K562 (cell line): Measurements from ENCODE around the gene FASTK. TPM values are rescaled to one million over a fixed set of nuclear protein-coding genes. Genes with fewer than 3 reads are reported as not detected.

Source experiments
- BACH1 ChIP-seq: fragments of 200-800 bp; sonication (Bioruptor generic); IDR thresholded peaks from 2 replicates; pipeline ENCODE4 v1.6.1; 2016; ENCODE audit warnings: missing genetic modification characterization, missing compliant biosample characterization
- EZH2 ChIP-seq: IDR thresholded peaks from 2 replicates; pipeline ENCODE4 v1.6.1; 2012; ENCODE audit warnings: low read depth, mild to moderate bottlenecking, inconsistent platforms, low read length, borderline replicate concordance
- HMG20B ChIP-seq: fragments of 250-450 bp; sonication (Bioruptor Pico); IDR thresholded peaks from 2 replicates; pipeline ENCODE4 v1.5.0; 2021; ENCODE audit warnings: mild to moderate bottlenecking
- KLF10 ChIP-seq: fragments of 250-450 bp; sonication (Bioruptor Pico); IDR thresholded peaks from 2 replicates; pipeline ENCODE4 v1.6.1; 2021; ENCODE audit warnings: matching md5 sums
- MAFK ChIP-seq: IDR thresholded peaks from 2 replicates; pipeline ENCODE4 v1.6.1; 2011; ENCODE audit warnings: low read length, improper control_type of control experiment
- PCBP2 ChIP-seq: fragments of 200-400 bp; formaldehyde crosslinking; IDR thresholded peaks from 2 replicates; pipeline ENCODE4 v1.6.1; 2018; ENCODE audit warnings: low read length, low read depth, mild to moderate bottlenecking, moderate library complexity; ENCODE audit not compliant: poor library complexity, severe bottlenecking
- SP1 ChIP-seq: sonication (generic); formaldehyde crosslinking; IDR thresholded peaks from 2 replicates; pipeline ENCODE4 v1.8.1; 2022; ENCODE audit warnings: mild to moderate bottlenecking, missing genetic modification reagents
- ZFPM2 ChIP-seq: fragments of 250-450 bp; sonication (Bioruptor Pico); IDR thresholded peaks from 2 replicates; pipeline ENCODE4 v1.5.1; 2022; ENCODE audit warnings: mild to moderate bottlenecking
- ZNF311 ChIP-seq: fragments of 250-450 bp; sonication (Bioruptor Pico); IDR thresholded peaks from 2 replicates; pipeline ENCODE4 v1.4.0; 2020; ENCODE audit warnings: mild to moderate bottlenecking, moderate library complexity
- ZNF75A ChIP-seq: fragments of 450-650 bp; formaldehyde crosslinking; IDR thresholded peaks from 2 replicates; pipeline ENCODE4 v1.4.0; 2020; ENCODE audit warnings: mild to moderate bottlenecking
- polyA plus RNA-seq, 8 experiments: library from polyadenylated mRNA; depleted of rRNA in 4 of 8; stranded (reverse) in 5 of 8; unstranded in 3 of 8; fragments of >200 nt; fragmentation: Nextera tagmentation in 2 of 8; fragmentation: Illumina TruSeq in 1 of 8; extraction: Ambion mirVana in 2 of 8; extraction: Trizol in 1 of 8; gene quantifications; 2 replicates each; pipeline versions ENCODE4 v1.2.1 to v1.2.3, GENCODE V29; 2011 to 2014; ENCODE audit warnings: inconsistent platforms in 1 of 8, missing spikeins in 1 of 8
- total RNA-seq, 7 experiments: library from RNA; depleted of rRNA in 6 of 7; stranded (reverse); fragments of >200 nt in 6 of 7; fragmentation: Illumina TruSeq in 2 of 7; extraction: Trizol in 2 of 7; gene quantifications; 2 replicates each; pipeline versions ENCODE4 v1.2.1 to v1.2.3, GENCODE V29; 2011 to 2021; ENCODE audit warnings: low replicate concordance in 1 of 7
- TF ChIP-seq, protein P1 (sequence below): fragments of 200-600 bp; sonication (generic); IDR thresholded peaks from one replicate; pipeline ENCODE4 v1.6.1; 2012; ENCODE audit warnings: mild to moderate bottlenecking, low read depth, low read length, inconsistent platforms
- TF ChIP-seq, protein P2 (sequence below): fragments of 450-650 bp; IDR thresholded peaks from 2 replicates; pipeline ENCODE4 v1.6.1; 2016; ENCODE audit warnings: mild to moderate bottlenecking
- TF ChIP-seq, protein P3 (sequence below): sonication (generic); IDR thresholded peaks from 2 replicates; pipeline ENCODE4 v1.6.1; 2016

FASTK gene
- total and polyA plus RNA-seq, 9 of the 15 experiments (the other 6 are each of a cell fraction or from before 2014, with no cell fraction given), result 0.51 to 150 (median 48.2) TPM

DNA sequence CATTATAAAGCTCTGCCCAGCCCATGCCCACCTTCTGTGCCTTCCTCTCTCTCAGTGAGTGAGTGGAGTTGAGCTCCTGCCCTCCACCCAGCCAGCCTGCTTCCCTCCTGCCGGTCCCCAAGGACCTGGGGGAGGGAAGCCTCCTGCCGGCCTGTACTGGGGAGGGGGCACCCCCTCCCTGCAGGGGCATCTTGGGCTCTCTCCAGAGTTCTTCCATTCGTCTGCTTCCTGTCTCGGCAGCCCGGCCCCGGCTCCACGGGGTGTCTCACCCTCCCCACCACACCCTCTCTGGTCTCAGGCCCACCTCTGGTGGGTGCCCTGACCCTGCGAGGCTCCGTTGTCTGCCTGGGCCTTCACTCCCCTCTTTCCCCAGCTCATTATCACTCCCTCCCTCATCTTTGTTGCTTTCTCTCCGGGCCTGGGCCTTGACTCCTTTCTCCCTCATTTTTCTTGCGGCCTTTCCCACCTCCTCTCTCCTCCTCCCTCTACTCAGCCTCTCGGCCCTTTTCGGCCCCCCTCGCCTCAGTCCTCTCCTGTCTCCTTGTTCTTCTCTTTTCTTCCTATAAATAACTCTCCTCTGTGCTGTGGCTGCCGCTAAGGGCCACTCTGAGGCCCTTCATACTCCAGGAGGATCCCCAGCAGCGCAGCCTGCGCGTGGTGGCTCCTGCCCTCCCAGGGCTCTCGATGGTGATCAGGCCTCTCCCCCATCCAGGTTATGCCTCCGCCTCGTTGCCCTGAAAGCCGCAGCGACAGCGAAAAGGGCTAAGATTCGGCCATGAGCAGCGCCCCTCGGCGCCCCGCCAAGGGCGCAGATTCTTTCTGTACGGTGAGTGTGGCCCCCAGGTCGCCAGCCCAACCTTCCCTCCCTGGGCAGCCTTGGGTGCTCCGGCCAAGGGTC lies 19.1 kb downstream of the FASTK start (continued):
- TF ChIP-seq, protein P1, sequence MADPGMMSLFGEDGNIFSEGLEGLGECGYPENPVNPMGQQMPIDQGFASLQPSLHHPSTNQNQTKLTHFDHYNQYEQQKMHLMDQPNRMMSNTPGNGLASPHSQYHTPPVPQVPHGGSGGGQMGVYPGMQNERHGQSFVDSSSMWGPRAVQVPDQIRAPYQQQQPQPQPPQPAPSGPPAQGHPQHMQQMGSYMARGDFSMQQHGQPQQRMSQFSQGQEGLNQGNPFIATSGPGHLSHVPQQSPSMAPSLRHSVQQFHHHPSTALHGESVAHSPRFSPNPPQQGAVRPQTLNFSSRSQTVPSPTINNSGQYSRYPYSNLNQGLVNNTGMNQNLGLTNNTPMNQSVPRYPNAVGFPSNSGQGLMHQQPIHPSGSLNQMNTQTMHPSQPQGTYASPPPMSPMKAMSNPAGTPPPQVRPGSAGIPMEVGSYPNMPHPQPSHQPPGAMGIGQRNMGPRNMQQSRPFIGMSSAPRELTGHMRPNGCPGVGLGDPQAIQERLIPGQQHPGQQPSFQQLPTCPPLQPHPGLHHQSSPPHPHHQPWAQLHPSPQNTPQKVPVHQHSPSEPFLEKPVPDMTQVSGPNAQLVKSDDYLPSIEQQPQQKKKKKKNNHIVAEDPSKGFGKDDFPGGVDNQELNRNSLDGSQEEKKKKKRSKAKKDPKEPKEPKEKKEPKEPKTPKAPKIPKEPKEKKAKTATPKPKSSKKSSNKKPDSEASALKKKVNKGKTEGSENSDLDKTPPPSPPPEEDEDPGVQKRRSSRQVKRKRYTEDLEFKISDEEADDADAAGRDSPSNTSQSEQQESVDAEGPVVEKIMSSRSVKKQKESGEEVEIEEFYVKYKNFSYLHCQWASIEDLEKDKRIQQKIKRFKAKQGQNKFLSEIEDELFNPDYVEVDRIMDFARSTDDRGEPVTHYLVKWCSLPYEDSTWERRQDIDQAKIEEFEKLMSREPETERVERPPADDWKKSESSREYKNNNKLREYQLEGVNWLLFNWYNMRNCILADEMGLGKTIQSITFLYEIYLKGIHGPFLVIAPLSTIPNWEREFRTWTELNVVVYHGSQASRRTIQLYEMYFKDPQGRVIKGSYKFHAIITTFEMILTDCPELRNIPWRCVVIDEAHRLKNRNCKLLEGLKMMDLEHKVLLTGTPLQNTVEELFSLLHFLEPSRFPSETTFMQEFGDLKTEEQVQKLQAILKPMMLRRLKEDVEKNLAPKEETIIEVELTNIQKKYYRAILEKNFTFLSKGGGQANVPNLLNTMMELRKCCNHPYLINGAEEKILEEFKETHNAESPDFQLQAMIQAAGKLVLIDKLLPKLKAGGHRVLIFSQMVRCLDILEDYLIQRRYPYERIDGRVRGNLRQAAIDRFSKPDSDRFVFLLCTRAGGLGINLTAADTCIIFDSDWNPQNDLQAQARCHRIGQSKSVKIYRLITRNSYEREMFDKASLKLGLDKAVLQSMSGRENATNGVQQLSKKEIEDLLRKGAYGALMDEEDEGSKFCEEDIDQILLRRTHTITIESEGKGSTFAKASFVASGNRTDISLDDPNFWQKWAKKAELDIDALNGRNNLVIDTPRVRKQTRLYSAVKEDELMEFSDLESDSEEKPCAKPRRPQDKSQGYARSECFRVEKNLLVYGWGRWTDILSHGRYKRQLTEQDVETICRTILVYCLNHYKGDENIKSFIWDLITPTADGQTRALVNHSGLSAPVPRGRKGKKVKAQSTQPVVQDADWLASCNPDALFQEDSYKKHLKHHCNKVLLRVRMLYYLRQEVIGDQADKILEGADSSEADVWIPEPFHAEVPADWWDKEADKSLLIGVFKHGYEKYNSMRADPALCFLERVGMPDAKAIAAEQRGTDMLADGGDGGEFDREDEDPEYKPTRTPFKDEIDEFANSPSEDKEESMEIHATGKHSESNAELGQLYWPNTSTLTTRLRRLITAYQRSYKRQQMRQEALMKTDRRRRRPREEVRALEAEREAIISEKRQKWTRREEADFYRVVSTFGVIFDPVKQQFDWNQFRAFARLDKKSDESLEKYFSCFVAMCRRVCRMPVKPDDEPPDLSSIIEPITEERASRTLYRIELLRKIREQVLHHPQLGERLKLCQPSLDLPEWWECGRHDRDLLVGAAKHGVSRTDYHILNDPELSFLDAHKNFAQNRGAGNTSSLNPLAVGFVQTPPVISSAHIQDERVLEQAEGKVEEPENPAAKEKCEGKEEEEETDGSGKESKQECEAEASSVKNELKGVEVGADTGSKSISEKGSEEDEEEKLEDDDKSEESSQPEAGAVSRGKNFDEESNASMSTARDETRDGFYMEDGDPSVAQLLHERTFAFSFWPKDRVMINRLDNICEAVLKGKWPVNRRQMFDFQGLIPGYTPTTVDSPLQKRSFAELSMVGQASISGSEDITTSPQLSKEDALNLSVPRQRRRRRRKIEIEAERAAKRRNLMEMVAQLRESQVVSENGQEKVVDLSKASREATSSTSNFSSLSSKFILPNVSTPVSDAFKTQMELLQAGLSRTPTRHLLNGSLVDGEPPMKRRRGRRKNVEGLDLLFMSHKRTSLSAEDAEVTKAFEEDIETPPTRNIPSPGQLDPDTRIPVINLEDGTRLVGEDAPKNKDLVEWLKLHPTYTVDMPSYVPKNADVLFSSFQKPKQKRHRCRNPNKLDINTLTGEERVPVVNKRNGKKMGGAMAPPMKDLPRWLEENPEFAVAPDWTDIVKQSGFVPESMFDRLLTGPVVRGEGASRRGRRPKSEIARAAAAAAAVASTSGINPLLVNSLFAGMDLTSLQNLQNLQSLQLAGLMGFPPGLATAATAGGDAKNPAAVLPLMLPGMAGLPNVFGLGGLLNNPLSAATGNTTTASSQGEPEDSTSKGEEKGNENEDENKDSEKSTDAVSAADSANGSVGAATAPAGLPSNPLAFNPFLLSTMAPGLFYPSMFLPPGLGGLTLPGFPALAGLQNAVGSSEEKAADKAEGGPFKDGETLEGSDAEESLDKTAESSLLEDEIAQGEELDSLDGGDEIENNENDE, result no peak
- no peak for TF ChIP-seq ZFPM2 (CRISPR knock-in tag)
- no peak for TF ChIP-seq SP1 (CRISPR knock-in tag)
- TF ChIP-seq ZNF311 (CRISPR knock-in tag), result no peak
- TF ChIP-seq BACH1 (tag), result no peak
- no peak for TF ChIP-seq ZNF75A (CRISPR knock-in tag)
- no peak for TF ChIP-seq EZH2
- no peak for TF ChIP-seq KLF10
- TF ChIP-seq, protein P2, sequence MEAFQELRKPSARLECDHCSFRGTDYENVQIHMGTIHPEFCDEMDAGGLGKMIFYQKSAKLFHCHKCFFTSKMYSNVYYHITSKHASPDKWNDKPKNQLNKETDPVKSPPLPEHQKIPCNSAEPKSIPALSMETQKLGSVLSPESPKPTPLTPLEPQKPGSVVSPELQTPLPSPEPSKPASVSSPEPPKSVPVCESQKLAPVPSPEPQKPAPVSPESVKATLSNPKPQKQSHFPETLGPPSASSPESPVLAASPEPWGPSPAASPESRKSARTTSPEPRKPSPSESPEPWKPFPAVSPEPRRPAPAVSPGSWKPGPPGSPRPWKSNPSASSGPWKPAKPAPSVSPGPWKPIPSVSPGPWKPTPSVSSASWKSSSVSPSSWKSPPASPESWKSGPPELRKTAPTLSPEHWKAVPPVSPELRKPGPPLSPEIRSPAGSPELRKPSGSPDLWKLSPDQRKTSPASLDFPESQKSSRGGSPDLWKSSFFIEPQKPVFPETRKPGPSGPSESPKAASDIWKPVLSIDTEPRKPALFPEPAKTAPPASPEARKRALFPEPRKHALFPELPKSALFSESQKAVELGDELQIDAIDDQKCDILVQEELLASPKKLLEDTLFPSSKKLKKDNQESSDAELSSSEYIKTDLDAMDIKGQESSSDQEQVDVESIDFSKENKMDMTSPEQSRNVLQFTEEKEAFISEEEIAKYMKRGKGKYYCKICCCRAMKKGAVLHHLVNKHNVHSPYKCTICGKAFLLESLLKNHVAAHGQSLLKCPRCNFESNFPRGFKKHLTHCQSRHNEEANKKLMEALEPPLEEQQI, result no peak
- TF ChIP-seq PCBP2, result no peak
- no peak for TF ChIP-seq MAFK
- TF ChIP-seq, protein P3, sequence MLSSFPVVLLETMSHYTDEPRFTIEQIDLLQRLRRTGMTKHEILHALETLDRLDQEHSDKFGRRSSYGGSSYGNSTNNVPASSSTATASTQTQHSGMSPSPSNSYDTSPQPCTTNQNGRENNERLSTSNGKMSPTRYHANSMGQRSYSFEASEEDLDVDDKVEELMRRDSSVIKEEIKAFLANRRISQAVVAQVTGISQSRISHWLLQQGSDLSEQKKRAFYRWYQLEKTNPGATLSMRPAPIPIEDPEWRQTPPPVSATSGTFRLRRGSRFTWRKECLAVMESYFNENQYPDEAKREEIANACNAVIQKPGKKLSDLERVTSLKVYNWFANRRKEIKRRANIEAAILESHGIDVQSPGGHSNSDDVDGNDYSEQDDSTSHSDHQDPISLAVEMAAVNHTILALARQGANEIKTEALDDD, result no peak
- no peak for TF ChIP-seq HMG20B (CRISPR knock-in tag)
